Peyer's patch (tissue), 4 donors: ENCODE measurements around the gene WAPL. TPM values are rescaled to one million over a fixed set of nuclear protein-coding genes. Genes with fewer than 3 reads are reported as not detected.

Source experiments
- DNase-seq, 3 donors: peaks; one replicate each; pipeline ENCODE4 v3.0.0-alpha.2; 2017 to 2019
- H3K27ac ChIP-seq, 4 donors: fragments of 200-600 bp; sonication (generic); one replicate each; pipeline ENCODE4 v1.5.1; 2016 to 2019
- H3K27me3 ChIP-seq, 2 donors: fragments of 200-600 bp; sonication (generic); one replicate each; pipeline ENCODE4 v1.5.1; 2019
- H3K36me3 ChIP-seq, 3 donors: fragments of 200-600 bp; sonication (generic); one replicate each; pipeline ENCODE4 v1.5.1; 2016 to 2019
- H3K4me1 ChIP-seq, 4 donors: fragments of 200-600 bp; sonication (generic); one replicate each; pipeline ENCODE4 v1.5.1; 2016 to 2019
- H3K4me3 ChIP-seq, 4 donors: fragments of 200-600 bp; sonication (generic); 1 replicate in 3 of 4; 2 replicates in 1 of 4; pipeline ENCODE4 v1.5.1; 2016 to 2019; ENCODE audit warnings: mild to moderate bottlenecking in 1 of 4
- H3K9me3 ChIP-seq, 4 donors: fragments of 200-600 bp; sonication (generic); one replicate each; pipeline ENCODE4 v1.5.1; 2016 to 2019; ENCODE audit warnings: mild to moderate bottlenecking in 1 of 4
- POLR2A ChIP-seq, 2 donors: fragments of 450-650 bp; IDR thresholded peaks; one replicate each; pipeline ENCODE4 v1.5.1; 2017; ENCODE audit warnings: antibody characterized with exemption in 2 of 2, mild to moderate bottlenecking in 2 of 2, moderate library complexity in 2 of 2
- total RNA-seq, 4 donors: library from RNA; depleted of rRNA; stranded (reverse); fragments of >200 nt; gene quantifications; one replicate each; pipeline ENCODE4 v1.1.0, GENCODE V29; 2016
- TF ChIP-seq, protein P1 (sequence below), 6 experiments: fragments of 450-650 bp in 4 of 6; fragments of 200-600 bp in 2 of 6; sonication (generic) in 1 of 6; IDR thresholded peaks; one replicate each; pipeline ENCODE4 v1.5.1; 2017 to 2019; ENCODE audit warnings: antibody characterized with exemption in 6 of 6, mild to moderate bottlenecking in 3 of 6, moderate library complexity in 1 of 6

Gene WAPL
- total RNA-seq, 4 donors from 2014 or later, result 32.4 to 49.5 (median 45.1) TPM

DNA sequence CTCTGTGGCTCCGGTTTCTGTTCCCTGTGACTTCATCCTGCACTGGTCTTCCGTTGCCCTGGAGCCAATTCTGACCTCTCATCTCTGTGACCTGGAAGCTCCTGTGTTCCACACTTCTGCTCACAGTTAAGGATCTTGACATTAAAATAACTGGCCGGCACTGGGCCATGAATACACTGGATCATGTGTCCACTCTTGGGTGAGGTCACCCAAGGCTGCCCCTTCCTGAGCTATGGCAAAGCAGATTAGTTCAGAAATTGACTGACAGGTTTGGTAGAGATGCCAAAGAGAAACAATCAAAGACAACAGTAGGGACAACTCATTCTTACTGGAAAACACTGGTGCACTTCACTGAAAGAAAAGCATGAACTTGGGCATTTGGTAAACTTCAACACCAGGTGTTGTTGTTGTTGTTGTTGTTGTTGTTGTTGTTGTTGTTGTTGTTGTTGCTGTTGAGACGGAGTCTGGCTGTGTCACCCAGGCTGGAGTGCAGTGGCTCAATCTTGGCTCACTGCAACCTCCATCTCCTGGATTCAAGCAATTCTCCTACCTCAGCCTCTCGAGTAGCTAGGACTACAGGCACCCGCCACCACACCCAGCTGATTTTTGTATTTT is 118.3 kb downstream of the WAPL start:
- Histone ChIP-seq H3K27ac (no peak overlapping the region), H3K4me3 (no peak overlapping the region), H3K9me3 (no peaks in the 10 kb centered on the region), H3K27me3 (no peaks in the 10 kb centered on the region), H3K4me1 (peaks cover 0 to 27% (median 5%) of the 10 kb centered on the region in 4 donors), H3K36me3 (no peaks in the 10 kb centered on the region)
- no peak for TF ChIP-seq POLR2A (IDR thresholded peaks at IDR 0.05)
- TF ChIP-seq, protein P1, sequence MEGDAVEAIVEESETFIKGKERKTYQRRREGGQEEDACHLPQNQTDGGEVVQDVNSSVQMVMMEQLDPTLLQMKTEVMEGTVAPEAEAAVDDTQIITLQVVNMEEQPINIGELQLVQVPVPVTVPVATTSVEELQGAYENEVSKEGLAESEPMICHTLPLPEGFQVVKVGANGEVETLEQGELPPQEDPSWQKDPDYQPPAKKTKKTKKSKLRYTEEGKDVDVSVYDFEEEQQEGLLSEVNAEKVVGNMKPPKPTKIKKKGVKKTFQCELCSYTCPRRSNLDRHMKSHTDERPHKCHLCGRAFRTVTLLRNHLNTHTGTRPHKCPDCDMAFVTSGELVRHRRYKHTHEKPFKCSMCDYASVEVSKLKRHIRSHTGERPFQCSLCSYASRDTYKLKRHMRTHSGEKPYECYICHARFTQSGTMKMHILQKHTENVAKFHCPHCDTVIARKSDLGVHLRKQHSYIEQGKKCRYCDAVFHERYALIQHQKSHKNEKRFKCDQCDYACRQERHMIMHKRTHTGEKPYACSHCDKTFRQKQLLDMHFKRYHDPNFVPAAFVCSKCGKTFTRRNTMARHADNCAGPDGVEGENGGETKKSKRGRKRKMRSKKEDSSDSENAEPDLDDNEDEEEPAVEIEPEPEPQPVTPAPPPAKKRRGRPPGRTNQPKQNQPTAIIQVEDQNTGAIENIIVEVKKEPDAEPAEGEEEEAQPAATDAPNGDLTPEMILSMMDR (IDR thresholded peaks at IDR 0.05), result no peak
- DNase-seq, result no peak

DNA sequence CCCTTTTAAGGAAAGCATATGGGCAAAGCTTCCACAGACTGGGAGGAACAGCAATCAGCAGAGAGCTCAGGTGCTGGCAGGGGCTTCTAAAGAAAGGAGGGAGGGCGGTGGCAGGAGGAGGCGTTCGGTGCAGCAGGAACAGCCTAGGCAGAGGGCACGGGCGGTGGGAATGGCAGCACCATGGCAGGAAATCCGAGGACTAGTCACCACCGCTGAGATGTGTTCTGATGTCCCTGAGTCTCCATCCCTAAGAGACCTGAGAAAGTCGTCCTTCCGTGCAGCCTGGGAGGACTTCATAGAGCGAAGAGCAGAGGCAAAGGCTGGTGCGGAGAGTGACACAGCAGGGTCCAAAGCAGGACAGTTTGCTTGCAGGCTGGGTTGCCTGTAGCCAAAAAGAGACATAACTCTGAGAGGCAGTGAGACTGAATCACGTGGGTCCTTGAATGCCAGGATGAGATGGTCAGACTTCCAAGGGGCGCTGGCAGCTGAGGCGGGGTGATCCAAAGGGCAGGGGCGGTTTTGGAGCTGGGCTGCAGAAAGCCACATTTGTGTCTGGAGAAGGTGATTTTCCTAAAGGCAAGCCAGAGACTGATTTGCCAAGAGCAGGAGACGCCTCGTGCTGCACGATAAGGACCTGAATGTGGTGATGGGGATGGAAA is 119.2 kb downstream of the WAPL start:
- H3K9me3 ChIP-seq, result no peaks in the 10 kb centered on the region
- TF ChIP-seq POLR2A (IDR thresholded peaks at IDR 0.05), result no peak
- TF ChIP-seq, protein P1 (IDR thresholded peaks at IDR 0.05), result no peak
- peaks cover 0 to 27% (median 5%) of the 10 kb centered on the region in 4 donors for H3K4me1 ChIP-seq
- no peak overlapping the region for H3K27ac ChIP-seq
- no peak overlapping the region for H3K4me3 ChIP-seq
- no peaks in the 10 kb centered on the region for H3K27me3 ChIP-seq
- no peak for DNase-seq
- no peaks in the 10 kb centered on the region for H3K36me3 ChIP-seq

DNA sequence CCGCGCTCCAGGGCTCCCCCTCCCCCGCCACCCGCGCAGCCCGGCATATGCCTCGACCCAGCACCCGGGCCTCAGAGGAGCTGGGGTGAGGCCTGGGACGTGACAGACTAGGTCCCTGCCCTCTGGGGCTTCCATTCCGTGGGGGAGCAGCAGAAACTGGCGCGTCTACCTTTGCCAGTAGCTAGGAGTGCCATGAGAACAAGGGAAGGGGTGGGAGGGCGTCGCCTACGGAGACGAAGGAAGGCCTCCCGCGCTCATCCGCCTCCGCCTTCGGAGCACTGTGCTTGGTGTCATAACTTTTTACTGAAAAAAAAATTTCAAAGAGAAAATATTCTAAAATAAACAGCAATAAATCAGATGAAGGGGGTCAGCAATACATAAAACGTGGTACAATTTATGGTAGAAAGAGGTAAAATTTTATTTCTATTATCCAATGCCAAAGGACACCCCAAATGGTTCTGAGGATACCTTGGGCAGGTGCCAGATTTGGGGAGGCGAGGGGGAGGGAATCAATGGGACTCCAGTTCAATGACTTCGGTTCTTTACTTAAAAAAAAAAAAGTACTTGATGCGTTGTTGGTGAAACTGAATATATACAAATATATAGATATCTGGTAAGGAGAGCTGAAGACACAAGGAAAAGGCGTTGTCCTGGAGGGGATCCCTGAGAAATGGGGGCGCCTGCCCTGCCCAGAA is 119.9 kb downstream of the WAPL start:
- Histone ChIP-seq H3K9me3 (no peaks in the 10 kb centered on the region), H3K36me3 (no peaks in the 10 kb centered on the region), H3K27ac (peak overlapping the region; percentile 79 to 98 (median 89)), H3K27me3 (no peaks in the 10 kb centered on the region), H3K4me1 (peaks cover 0 to 27% (median 5%) of the 10 kb centered on the region in 4 donors), H3K4me3 (peak overlapping the region; percentile 65 to 78 (median 73))
- peak in 2 of 3 donors; percentile 60 to 71 for DNase-seq
- TF ChIP-seq, protein P1 (IDR thresholded peaks at IDR 0.05), result no peak
- no peak for TF ChIP-seq POLR2A (IDR thresholded peaks at IDR 0.05)

DNA sequence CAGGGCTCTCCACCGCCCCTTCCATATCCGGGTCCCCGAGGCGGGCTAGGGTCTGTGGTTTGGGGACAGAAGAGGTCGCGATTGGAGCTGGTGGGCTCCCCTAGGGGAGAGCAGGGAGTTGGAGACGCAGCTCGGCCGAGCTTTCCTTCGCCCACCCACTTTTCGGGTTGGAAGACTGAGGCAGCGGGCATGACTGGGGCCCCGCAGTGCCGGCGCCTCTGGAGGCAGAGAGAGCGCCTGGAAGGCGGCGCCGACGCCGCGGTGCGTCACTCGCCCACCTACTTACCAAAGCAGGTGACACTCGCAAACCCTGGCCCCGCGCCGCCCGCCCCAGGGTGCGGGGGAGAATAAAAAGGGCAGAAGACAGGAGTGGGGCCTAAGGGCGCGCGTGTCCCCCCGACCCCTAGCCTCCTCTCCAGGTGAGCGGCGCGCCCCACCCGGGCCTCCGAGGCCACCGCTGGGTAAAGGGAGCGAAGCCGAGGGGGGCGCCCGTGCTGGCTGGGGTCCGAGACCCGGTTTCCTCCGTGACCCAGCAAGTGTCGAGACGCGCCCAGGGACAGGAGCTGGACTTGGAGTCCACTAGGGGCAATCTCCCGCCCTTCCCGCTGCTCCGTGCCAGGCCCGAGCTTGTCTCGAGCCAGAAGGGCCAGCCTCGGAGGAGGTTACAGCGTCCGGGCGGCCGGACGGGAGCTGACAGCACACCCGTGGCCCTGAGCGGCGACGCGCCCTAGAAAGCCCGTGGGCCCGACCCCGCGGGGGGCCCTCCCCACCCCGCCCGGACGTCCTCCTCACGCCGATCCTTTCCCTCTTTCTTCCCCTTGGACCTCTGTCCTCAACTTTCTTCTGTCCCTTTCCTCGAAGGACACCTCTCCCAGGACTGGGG is 120.6 kb downstream of the WAPL start:
- TF ChIP-seq, protein P1 (IDR thresholded peaks at IDR 0.05), result peak in 1 of 6 experiments; percentile 14
- TF ChIP-seq POLR2A (IDR thresholded peaks at IDR 0.05), result peak; percentile 46 to 48
- H3K4me1 ChIP-seq, result peaks cover 0 to 27% (median 5%) of the 10 kb centered on the region in 4 donors
- no peaks in the 10 kb centered on the region for H3K27me3 ChIP-seq
- no peaks in the 10 kb centered on the region for H3K9me3 ChIP-seq
- peak overlapping the region; percentile 65 to 78 (median 73) for H3K4me3 ChIP-seq
- DNase-seq, result peak; percentile 60 to 83 (median 81)
- no peaks in the 10 kb centered on the region for H3K36me3 ChIP-seq
- peak overlapping the region; percentile 79 to 98 (median 89) for H3K27ac ChIP-seq
